ENCODE data around the gene ANKK1. TPM values are rescaled to one million over a fixed set of nuclear protein-coding genes. Genes with fewer than 3 reads are reported as not detected.

Gene ANKK1
- total and polyA plus RNA-seq, 10 of the 15 experiments (the other 5 are each of a cell fraction or from before 2014, with no cell fraction given) = not detected

DNA sequence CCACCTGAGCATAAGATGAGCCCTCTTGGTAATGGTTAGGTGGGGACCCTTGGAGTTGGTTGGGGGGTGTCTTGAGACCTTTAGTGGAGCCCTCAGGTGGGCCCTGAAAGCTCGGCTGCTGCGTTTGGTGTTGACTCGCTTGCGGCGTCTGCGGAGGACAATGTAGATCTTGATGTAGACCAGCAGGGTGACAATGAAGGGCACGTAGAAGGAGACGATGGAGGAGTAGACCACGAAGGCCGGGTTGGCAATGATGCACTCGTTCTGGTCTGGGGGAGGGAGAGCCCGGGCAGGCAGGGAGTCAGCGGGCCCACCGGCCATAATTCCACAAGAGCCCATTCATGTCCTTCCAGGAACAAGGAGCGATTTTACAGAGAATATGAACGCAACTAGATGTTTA lies 27.8 kb downstream of the ANKK1 start:
- no TSS peak for BruUV-seq (replicated peaks)
- CTCF ChIA-PET = no interaction called here
- Histone ChIP-seq H3K36me3 (ENCODE audit: control insufficient read depth in 2 of 2, insufficient read depth in 2 of 2, low read length in 1 of 2) (no peaks in the 10 kb centered on the region), H3K4me2 (ENCODE audit: control insufficient read depth, insufficient read depth) (no peak overlapping the region), H4K20me1 (ENCODE audit: control insufficient read depth, insufficient read depth) (no peaks in the 10 kb centered on the region), H3K9ac (ENCODE audit: control insufficient read depth, insufficient read depth, low read length) (no peak overlapping the region), H3K27ac (ENCODE audit: control insufficient read depth, insufficient read depth) (no peak overlapping the region), H2AFZ (ENCODE audit: control insufficient read depth, low read depth, low read length) (no peak overlapping the region), H3K27me3 (replicated peaks in 1 of 2; ENCODE audit: control insufficient read depth in 2 of 2, insufficient read depth in 2 of 2, low read length in 1 of 2) (peaks cover 0 to 3% of the 10 kb centered on the region in 2 experiments; a peak in 2 of 4 replicates), H3K9me3 (replicated peaks; ENCODE audit: control insufficient read depth, insufficient read depth, low read length) (no peaks in the 10 kb centered on the region), H3K4me1 (ENCODE audit: control insufficient read depth, insufficient read depth, low read length) (no peaks in the 10 kb centered on the region; the same call in 1 of the 2 replicates), H3K4me3 (no peak overlapping the region), H3K79me2 (ENCODE audit: control insufficient read depth, insufficient read depth, low read length) (no peaks in the 10 kb centered on the region)
- ATAC-seq = no peak
- no peak for FAIRE-seq
- RAD21 ChIA-PET (ENCODE audit: unreplicated experiment) = no interaction called here
- in situ Hi-C loops (cut with MboI) (no loop called here), intact Hi-C loops (cut with micrococcal nuclease; ENCODE audit: unreplicated experiment) (no loop called here)
- DNase-seq (ENCODE audit: low read depth, low spot score) = no peak
- TF ChIP-seq GATAD2B (conservative IDR thresholded peaks at IDR 0.05; ENCODE audit: low read depth) = no peak
- TF ChIP-seq, protein P1, sequence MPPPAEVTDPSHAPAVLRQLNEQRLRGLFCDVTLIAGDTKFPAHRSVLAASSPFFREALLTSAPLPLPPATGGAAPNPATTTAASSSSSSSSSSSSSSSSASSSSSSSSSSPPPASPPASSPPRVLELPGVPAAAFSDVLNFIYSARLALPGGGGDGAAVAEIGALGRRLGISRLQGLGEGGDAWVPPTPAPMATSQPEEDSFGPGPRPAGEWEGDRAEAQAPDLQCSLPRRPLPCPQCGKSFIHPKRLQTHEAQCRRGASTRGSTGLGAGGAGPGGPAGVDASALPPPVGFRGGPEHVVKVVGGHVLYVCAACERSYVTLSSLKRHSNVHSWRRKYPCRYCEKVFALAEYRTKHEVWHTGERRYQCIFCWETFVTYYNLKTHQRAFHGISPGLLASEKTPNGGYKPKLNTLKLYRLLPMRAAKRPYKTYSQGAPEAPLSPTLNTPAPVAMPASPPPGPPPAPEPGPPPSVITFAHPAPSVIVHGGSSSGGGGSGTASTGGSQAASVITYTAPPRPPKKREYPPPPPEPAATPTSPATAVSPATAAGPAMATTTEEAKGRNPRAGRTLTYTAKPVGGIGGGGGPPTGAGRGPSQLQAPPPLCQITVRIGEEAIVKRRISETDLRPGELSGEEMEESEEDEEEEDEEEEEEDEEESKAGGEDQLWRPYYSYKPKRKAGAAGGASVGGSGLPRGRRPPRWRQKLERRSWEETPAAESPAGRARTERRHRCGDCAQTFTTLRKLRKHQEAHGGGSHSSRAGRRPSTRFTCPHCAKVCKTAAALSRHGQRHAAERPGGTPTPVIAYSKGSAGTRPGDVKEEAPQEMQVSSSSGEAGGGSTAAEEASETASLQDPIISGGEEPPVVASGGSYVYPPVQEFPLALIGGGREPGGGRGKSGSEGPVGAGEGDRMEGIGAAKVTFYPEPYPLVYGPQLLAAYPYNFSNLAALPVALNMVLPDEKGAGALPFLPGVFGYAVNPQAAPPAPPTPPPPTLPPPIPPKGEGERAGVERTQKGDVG (CRISPR knock-in tag; IDR thresholded peaks at IDR 0.05) = no peak
- TF ChIP-seq MYB (IDR thresholded peaks at IDR 0.05; ENCODE audit: borderline replicate concordance, low read depth, low read length) = no peak
- TF ChIP-seq TCF7 (IDR thresholded peaks at IDR 0.05; ENCODE audit: borderline replicate concordance) = no peak
- TF ChIP-seq, protein P2, sequence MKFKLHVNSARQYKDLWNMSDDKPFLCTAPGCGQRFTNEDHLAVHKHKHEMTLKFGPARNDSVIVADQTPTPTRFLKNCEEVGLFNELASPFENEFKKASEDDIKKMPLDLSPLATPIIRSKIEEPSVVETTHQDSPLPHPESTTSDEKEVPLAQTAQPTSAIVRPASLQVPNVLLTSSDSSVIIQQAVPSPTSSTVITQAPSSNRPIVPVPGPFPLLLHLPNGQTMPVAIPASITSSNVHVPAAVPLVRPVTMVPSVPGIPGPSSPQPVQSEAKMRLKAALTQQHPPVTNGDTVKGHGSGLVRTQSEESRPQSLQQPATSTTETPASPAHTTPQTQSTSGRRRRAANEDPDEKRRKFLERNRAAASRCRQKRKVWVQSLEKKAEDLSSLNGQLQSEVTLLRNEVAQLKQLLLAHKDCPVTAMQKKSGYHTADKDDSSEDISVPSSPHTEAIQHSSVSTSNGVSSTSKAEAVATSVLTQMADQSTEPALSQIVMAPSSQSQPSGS (IDR thresholded peaks at IDR 0.05; ENCODE audit: low read length) = no peak
- TF ChIP-seq, protein P3, sequence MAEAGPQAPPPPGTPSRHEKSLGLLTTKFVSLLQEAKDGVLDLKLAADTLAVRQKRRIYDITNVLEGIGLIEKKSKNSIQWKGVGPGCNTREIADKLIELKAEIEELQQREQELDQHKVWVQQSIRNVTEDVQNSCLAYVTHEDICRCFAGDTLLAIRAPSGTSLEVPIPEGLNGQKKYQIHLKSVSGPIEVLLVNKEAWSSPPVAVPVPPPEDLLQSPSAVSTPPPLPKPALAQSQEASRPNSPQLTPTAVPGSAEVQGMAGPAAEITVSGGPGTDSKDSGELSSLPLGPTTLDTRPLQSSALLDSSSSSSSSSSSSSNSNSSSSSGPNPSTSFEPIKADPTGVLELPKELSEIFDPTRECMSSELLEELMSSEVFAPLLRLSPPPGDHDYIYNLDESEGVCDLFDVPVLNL (IDR thresholded peaks at IDR 0.05; ENCODE audit: low read depth, low read length) = no peak
- TF ChIP-seq NFYB (IDR thresholded peaks at IDR 0.05; ENCODE audit: insufficient read depth, low read depth, low read length) = no peak
- TF ChIP-seq NR2C1 (IDR thresholded peaks at IDR 0.05) = no peak
- no peak for TF ChIP-seq NRF1 (conservative IDR thresholded peaks at IDR 0.05; ENCODE audit: low read depth, low read length)
- TF ChIP-seq, protein P4, sequence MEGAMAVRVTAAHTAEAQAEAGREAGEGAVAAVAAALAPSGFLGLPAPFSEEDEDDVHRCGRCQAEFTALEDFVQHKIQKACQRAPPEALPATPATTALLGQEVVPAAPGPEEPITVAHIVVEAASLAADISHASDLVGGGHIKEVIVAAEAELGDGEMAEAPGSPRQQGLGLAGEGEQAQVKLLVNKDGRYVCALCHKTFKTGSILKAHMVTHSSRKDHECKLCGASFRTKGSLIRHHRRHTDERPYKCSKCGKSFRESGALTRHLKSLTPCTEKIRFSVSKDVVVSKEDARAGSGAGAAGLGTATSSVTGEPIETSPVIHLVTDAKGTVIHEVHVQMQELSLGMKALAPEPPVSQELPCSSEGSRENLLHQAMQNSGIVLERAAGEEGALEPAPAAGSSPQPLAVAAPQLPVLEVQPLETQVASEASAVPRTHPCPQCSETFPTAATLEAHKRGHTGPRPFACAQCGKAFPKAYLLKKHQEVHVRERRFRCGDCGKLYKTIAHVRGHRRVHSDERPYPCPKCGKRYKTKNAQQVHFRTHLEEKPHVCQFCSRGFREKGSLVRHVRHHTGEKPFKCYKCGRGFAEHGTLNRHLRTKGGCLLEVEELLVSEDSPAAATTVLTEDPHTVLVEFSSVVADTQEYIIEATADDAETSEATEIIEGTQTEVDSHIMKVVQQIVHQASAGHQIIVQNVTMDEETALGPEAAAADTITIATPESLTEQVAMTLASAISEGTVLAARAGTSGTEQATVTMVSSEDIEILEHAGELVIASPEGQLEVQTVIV (IDR thresholded peaks at IDR 0.05; ENCODE audit: borderline replicate concordance, partially characterized antibody) = no peak
- no peak for TF ChIP-seq YBX1 (IDR thresholded peaks at IDR 0.05)
- TF ChIP-seq SP1 (IDR thresholded peaks at IDR 0.05; ENCODE audit: low read depth, low read length) = no peak
- no peak for TF ChIP-seq FOS (IDR thresholded peaks at IDR 0.05; ENCODE audit: borderline replicate concordance, extremely low read depth, insufficient read length)
- no peak for TF ChIP-seq MEF2B (IDR thresholded peaks at IDR 0.05; ENCODE audit: partially characterized antibody, poor library complexity, severe bottlenecking)
- no peak for TF ChIP-seq CREB1 (IDR thresholded peaks at IDR 0.05; ENCODE audit: low read depth)
- POLR2A ChIA-PET = no interaction called here
- SMC1A ChIA-PET (ENCODE audit: uncharacterized antibody, unreplicated experiment) = no interaction called here
- 58% methylated on average over 11 of the region's 16 CpGs for WGBS (ENCODE audit: insufficient coverage, insufficient replicate concordance, low lambda C conversion rate, missing lambda C conversion rate)

All from GM12878 (cell line).